Stimulated activated CD4-positive, alpha-beta T cell treated with anti-CD3 and anti-CD28 coated beads, Interleukin-1b, Interleukin-23, amount 100 ng/mL, for 24 hours (primary cell): Measurements from ENCODE around the gene NUTM2F.
"Not testable (repeated sequence)": the region's sequence is repeated elsewhere in the genome, so short reads cannot be mapped to it uniquely, and the experiment has no call there.

Experiments used
- DNase-seq, 4 experiments: peaks; one replicate each; pipeline ENCODE4 v3.0.0-alpha.2; 2020; ENCODE audit warnings: low read depth in 4 of 4, low spot score in 1 of 4

NUTM2F gene

GRCh38 chr9:94317949-94318657, 10.3 kb downstream of the NUTM2F start:
- DNase-seq, result not testable (repeated sequence)

GRCh38 chr9:94316236-94316635, 12.2 kb downstream of the NUTM2F start:
- not testable (repeated sequence) for DNase-seq

- not testable (repeated sequence) for DNase-seq
These were observed 13.1 kb downstream of the NUTM2F start for GRCh38 chr9:94315034-94315984.

GRCh38 chr9:94303321-94303720, 25.1 kb downstream of the NUTM2F start:
- no peak for DNase-seq

GRCh38 chr9:94302426-94302825, 26.0 kb downstream of the NUTM2F start:
- no peak for DNase-seq

- no peak for DNase-seq
These were observed 26.9 kb downstream of the NUTM2F start for GRCh38 chr9:94301583-94301982.

GRCh38 chr9:94300470-94301301, 27.8 kb downstream of the NUTM2F start:
- DNase-seq, result no peak

- no peak for DNase-seq
These were observed 29.4 kb downstream of the NUTM2F start for GRCh38 chr9:94298949-94299599.

- DNase-seq, result no peak
These were observed 38.8 kb downstream of the NUTM2F start for GRCh38 chr9:94289691-94290090.

GRCh38 chr9:94287877-94288513, 40.4 kb downstream of the NUTM2F start:
- no peak for DNase-seq

- DNase-seq, result no peak
These were observed 42.3 kb downstream of the NUTM2F start for GRCh38 chr9:94286116-94286515.

GRCh38 chr9:94281101-94281500, 47.3 kb downstream of the NUTM2F start:
- no peak for DNase-seq

GRCh38 chr9:94280409-94280989, 47.9 kb downstream of the NUTM2F start:
- DNase-seq, result no peak

GRCh38 chr9:94277885-94278536, 50.4 kb downstream of the NUTM2F start:
- DNase-seq, result no peak

GRCh38 chr9:94277029-94277428, 51.4 kb downstream of the NUTM2F start:
- not testable (repeated sequence) for DNase-seq

- no peak for DNase-seq
These were observed 58.4 kb downstream of the NUTM2F start for GRCh38 chr9:94270009-94270408.

GRCh38 chr9:94269264-94269663, 59.2 kb downstream of the NUTM2F start:
- no peak for DNase-seq
